Left hindlimb (tissue), 1 donor: ENCODE results near the gene MUC5AC.
"Not testable (repeated sequence)": the region's sequence is repeated elsewhere in the genome, so short reads cannot be mapped to it uniquely, and the experiment has no call there.

Experiments used
- DNase-seq: peaks from one replicate; pipeline ENCODE4 v3.0.0-alpha.2; 2018

The MUC5AC gene

GRCh38 chr11:1241706-1242105 lies 84.0 kb downstream of the MUC5AC start:
- DNase-seq: no peak

- no peak for DNase-seq
Observed at GRCh38 chr11:1242289-1242688, 84.5 kb downstream of the MUC5AC start.

GRCh38 chr11:1242751-1243150 lies 85.0 kb downstream of the MUC5AC start:
- DNase-seq: not testable (repeated sequence)

- not testable (repeated sequence) for DNase-seq
Observed at GRCh38 chr11:1243521-1243920, 85.8 kb downstream of the MUC5AC start.

GRCh38 chr11:1244557-1244956 lies 86.8 kb downstream of the MUC5AC start:
- DNase-seq: not testable (repeated sequence)

- not testable (repeated sequence) for DNase-seq
Observed at GRCh38 chr11:1245717-1246116, 88.0 kb downstream of the MUC5AC start.

GRCh38 chr11:1246301-1246700 lies 88.5 kb downstream of the MUC5AC start:
- not testable (repeated sequence) for DNase-seq

- not testable (repeated sequence) for DNase-seq
Observed at GRCh38 chr11:1247026-1247425, 89.3 kb downstream of the MUC5AC start.

GRCh38 chr11:1248951-1249350 lies 91.2 kb downstream of the MUC5AC start:
- not testable (repeated sequence) for DNase-seq

- DNase-seq: not testable (repeated sequence)
Observed at GRCh38 chr11:1250411-1250810, 92.7 kb downstream of the MUC5AC start.
